ENCODE data around the gene HMGA1. TPM values are rescaled to one million over a fixed set of nuclear protein-coding genes. Genes with fewer than 3 reads are reported as not detected.

Gene HMGA1
- polyA plus RNA-seq, 3 donors: 11.4 to 37.9 (median 17.6) TPM

DNA sequence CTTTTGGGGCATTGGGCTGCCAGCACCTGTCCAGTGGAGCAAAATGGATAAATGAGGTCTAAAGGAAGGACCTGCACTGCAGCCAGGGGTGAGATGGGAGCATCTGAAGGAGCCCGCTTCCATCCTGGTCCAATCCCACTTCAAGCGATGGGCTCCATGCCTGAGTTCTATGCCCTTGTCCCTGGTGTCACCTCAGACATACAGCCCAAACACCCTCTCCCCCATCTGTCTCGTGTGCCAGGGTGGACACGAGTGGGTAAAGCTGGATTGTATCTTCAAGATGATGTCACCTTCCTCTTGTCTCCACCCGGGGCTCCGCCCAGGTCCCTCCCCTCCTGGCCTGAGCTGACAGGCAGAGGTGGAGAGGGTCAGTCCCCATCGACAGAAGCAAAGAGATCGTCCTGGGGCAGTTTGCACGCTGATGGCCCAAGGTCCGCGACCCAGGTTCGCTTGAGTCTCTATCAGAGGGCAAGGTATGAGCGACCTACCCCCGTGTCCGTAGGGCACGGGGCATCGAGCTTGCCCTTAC, 11.6 kb downstream of the HMGA1 start:
- peak; percentile 63 to 83 (median 81) for DNase-seq
- TF ChIP-seq, protein P1, sequence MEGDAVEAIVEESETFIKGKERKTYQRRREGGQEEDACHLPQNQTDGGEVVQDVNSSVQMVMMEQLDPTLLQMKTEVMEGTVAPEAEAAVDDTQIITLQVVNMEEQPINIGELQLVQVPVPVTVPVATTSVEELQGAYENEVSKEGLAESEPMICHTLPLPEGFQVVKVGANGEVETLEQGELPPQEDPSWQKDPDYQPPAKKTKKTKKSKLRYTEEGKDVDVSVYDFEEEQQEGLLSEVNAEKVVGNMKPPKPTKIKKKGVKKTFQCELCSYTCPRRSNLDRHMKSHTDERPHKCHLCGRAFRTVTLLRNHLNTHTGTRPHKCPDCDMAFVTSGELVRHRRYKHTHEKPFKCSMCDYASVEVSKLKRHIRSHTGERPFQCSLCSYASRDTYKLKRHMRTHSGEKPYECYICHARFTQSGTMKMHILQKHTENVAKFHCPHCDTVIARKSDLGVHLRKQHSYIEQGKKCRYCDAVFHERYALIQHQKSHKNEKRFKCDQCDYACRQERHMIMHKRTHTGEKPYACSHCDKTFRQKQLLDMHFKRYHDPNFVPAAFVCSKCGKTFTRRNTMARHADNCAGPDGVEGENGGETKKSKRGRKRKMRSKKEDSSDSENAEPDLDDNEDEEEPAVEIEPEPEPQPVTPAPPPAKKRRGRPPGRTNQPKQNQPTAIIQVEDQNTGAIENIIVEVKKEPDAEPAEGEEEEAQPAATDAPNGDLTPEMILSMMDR (IDR thresholded peaks at IDR 0.05): no peak
- H3K27me3 ChIP-seq (ENCODE audit: control insufficient read depth in 2 of 2, insufficient read depth in 2 of 2, low read length in 2 of 2): no peaks in the 10 kb centered on the region
- Mint-ChIP-seq H3K36me3 (peaks cover 18 to 25% of the 10 kb centered on the region in 2 donors), H3K27ac (peak overlapping the region; percentile 93 to 98 (median 97)), H3K4me1 (peaks cover 61% of the 10 kb centered on the region), H3K9me3 (no peaks in the 10 kb centered on the region), H3K27me3 (ENCODE audit: low read depth in 3 of 3) (no peaks in the 10 kb centered on the region), H3K4me3 (peak overlapping the region; percentile 95 to 96)
- H3K4me2 ChIP-seq (replicated peaks; ENCODE audit: extremely low read depth, low read length, poor library complexity, severe bottlenecking): peak overlapping the region; percentile 96
- H4K20me1 ChIP-seq (ENCODE audit: insufficient read depth, low read length): peaks cover 41% of the 10 kb centered on the region
- peaks cover 8% of the 10 kb centered on the region for H3K79me2 ChIP-seq (ENCODE audit: insufficient read depth, low read length)
- WGBS (ENCODE audit: insufficient coverage): 2% methylated on average over 13 of the region's 17 CpGs
- no peaks in the 10 kb centered on the region for H3K9me3 ChIP-seq (replicated peaks in 1 of 2; ENCODE audit: control insufficient read depth in 1 of 2, insufficient read depth in 1 of 2, low read length in 2 of 2)
- peak overlapping the region; percentile 95 to 96 for H3K27ac ChIP-seq (ENCODE audit: low read depth in 1 of 2, low read length in 2 of 2)
- peak overlapping the region; percentile 55 for H2AFZ ChIP-seq (ENCODE audit: insufficient read depth, low read depth, low read length, poor library complexity, severe bottlenecking)
- H3K4me3 ChIP-seq (replicated peaks in 1 of 3; ENCODE audit: low read depth in 2 of 3, low read length in 3 of 3): peak overlapping the region; percentile 82 to 93 (median 82)
- intact Hi-C loops (cut with micrococcal nuclease): loop anchor here (1.0 to 5.0 kb wide), 4 partner anchors 51 to 177 kb away; no protein-coding TSS in a partner anchor
- peaks cover 4 to 6% of the 10 kb centered on the region in 2 donors for H3K36me3 ChIP-seq (replicated peaks in 1 of 2; ENCODE audit: control insufficient read depth in 1 of 2, insufficient read depth in 2 of 2, low read length in 2 of 2)
- peak overlapping the region; percentile 96 for H3K9ac ChIP-seq (ENCODE audit: insufficient read depth, low read length, poor library complexity, severe bottlenecking)
- H3K4me1 ChIP-seq (ENCODE audit: control insufficient read depth in 1 of 2, insufficient read depth in 2 of 2, low read length in 2 of 2): peaks cover 39 to 48% of the 10 kb centered on the region in 2 donors

DNA sequence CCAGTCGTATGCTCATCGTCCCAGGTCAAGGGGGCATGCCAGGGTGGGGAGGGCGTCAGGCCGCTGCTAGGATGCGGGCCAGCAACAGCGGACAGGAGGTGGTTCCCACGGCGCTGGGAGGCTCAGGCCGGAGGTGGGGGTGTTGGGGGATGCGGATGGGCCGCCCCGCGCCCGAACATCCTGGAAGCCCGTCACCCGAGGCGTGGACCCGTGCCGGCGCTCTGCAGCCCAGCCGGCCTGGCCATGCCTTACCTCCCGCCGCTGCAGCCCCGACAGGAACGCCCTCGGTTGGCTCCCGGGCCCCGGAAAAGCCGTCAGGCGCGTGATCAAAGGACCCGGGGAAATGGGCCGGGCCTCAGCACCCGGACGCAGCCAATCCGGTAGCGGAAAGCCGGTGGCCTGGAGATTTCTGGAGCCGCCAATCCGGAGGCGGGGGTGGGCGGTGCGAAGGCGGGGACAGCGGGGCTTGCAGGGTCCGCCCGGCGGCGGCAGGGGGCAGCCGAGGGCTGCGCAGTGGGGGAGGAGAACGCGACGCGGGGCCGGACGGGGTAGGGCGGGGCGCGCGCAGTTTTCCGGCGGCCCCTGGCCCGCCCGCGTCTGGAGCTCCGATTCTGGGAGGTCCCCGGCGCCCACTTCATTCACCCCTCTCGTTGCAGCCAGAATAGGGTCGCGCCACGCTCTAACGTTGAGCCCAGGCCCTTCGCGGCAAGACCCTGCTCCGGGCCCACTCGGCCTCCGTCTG, 12.2 kb downstream of the HMGA1 start, which contains the start of gene SMIM29:
Gene SMIM29 (minus strand): TSS at position 280 of the 742 bp plus-strand sequence. CDS start 1,215 bp downstream, outside the sequence.
- H3K27ac Mint-ChIP-seq: peak within 1 kb of the TSS; percentile 93 to 98 (median 97)
- peaks cover 0 to 2% of the 10 kb centered on the region in 2 donors for H3K36me3 ChIP-seq (replicated peaks in 1 of 2; ENCODE audit: control insufficient read depth in 1 of 2, insufficient read depth in 2 of 2, low read length in 2 of 2)
- WGBS (ENCODE audit: insufficient coverage): under 1% methylated on average over 73 of the region's 79 CpGs
- peak within 1 kb of the TSS; percentile 95 to 96 for H3K27ac ChIP-seq (ENCODE audit: low read depth in 1 of 2, low read length in 2 of 2)
- peak within 1 kb of the TSS; percentile 95 to 97 for H3K4me3 Mint-ChIP-seq
- H3K4me1 Mint-ChIP-seq: peaks cover 55% of the 10 kb centered on the region
- intact Hi-C loops (cut with micrococcal nuclease): loop anchor here (1.0 to 5.0 kb wide), 5 partner anchors 52 to 176 kb away; no protein-coding TSS in a partner anchor
- H3K9me3 Mint-ChIP-seq: no peaks in the 10 kb centered on the region
- H3K4me3 ChIP-seq (replicated peaks in 1 of 3; ENCODE audit: low read depth in 2 of 3, low read length in 3 of 3): peak within 1 kb of the TSS; percentile 82 to 93 (median 82)
- peaks cover 33 to 41% of the 10 kb centered on the region in 2 donors for H3K4me1 ChIP-seq (ENCODE audit: control insufficient read depth in 1 of 2, insufficient read depth in 2 of 2, low read length in 2 of 2)
- H3K4me2 ChIP-seq (replicated peaks; ENCODE audit: extremely low read depth, low read length, poor library complexity, severe bottlenecking): peak within 1 kb of the TSS; percentile 96
- H3K27me3 ChIP-seq (ENCODE audit: control insufficient read depth in 2 of 2, insufficient read depth in 2 of 2, low read length in 2 of 2): no peaks in the 10 kb centered on the region
- no peaks in the 10 kb centered on the region for H3K9me3 ChIP-seq (replicated peaks in 1 of 2; ENCODE audit: control insufficient read depth in 1 of 2, insufficient read depth in 1 of 2, low read length in 2 of 2)
- peaks cover 13 to 18% of the 10 kb centered on the region in 2 donors for H3K36me3 Mint-ChIP-seq
- H2AFZ ChIP-seq (ENCODE audit: insufficient read depth, low read depth, low read length, poor library complexity, severe bottlenecking): peak within 1 kb of the TSS; percentile 94
- TF ChIP-seq, protein P1 (IDR thresholded peaks at IDR 0.05): peak; percentile 89
- H3K79me2 ChIP-seq (ENCODE audit: insufficient read depth, low read length): peaks cover 8% of the 10 kb centered on the region
- peak; percentile 93 to 95 (median 95) for DNase-seq
- H3K9ac ChIP-seq (ENCODE audit: insufficient read depth, low read length, poor library complexity, severe bottlenecking): peak within 1 kb of the TSS; percentile 96
- H3K27me3 Mint-ChIP-seq (ENCODE audit: low read depth in 3 of 3): no peaks in the 10 kb centered on the region
- peaks cover 35% of the 10 kb centered on the region for H4K20me1 ChIP-seq (ENCODE audit: insufficient read depth, low read length)
